Neural crest cell (in vitro differentiated cells): ENCODE results near the gene RASSF7. TPM values are rescaled to one million over a fixed set of nuclear protein-coding genes. Genes with fewer than 3 reads are reported as not detected.

Experiments used
- DNase-seq: peaks from one replicate; pipeline ENCODE4 v3.0.0; 2021; ENCODE audit warnings: low read depth, mixed read lengths, low spot score
- H3K27ac Mint-ChIP-seq: one replicate; pipeline ENCODE4 v1.8.0; 2021; ENCODE audit warnings: mild to moderate bottlenecking, mixed read lengths; ENCODE audit not compliant: unreplicated experiment
- H3K27me3 Mint-ChIP-seq: 2 replicates; pipeline ENCODE4 v1.8.0; 2021; ENCODE audit warnings: low read depth, mild to moderate bottlenecking, mixed read lengths
- H3K36me3 Mint-ChIP-seq: 2 replicates; pipeline ENCODE4 v1.8.0; 2021; ENCODE audit warnings: low read depth, mild to moderate bottlenecking, mixed read lengths
- H3K4me1 Mint-ChIP-seq: 2 replicates; pipeline ENCODE4 v1.8.0; 2021; ENCODE audit warnings: mixed read lengths
- H3K4me3 Mint-ChIP-seq: one replicate; pipeline ENCODE4 v1.8.0; 2021; ENCODE audit warnings: mild to moderate bottlenecking, mixed read lengths
- H3K9me3 Mint-ChIP-seq: 2 replicates; pipeline ENCODE4 v1.8.0; 2021; ENCODE audit warnings: mixed read lengths
- total RNA-seq: library from RNA; stranded (reverse); gene quantifications from 2 replicates; pipeline ENCODE4 v1.2.1, GENCODE V29; 2021
- TF ChIP-seq, protein P1 (sequence below): fragments of 200-600 bp; sonication (generic); conservative IDR thresholded peaks from 2 replicates; pipeline ENCODE4 v1.5.0; 2021; ENCODE audit warnings: antibody characterized with exemption, mild to moderate bottlenecking

Gene RASSF7
- total RNA-seq, 1 donor from 2014 or later: 7.3 TPM

DNA sequence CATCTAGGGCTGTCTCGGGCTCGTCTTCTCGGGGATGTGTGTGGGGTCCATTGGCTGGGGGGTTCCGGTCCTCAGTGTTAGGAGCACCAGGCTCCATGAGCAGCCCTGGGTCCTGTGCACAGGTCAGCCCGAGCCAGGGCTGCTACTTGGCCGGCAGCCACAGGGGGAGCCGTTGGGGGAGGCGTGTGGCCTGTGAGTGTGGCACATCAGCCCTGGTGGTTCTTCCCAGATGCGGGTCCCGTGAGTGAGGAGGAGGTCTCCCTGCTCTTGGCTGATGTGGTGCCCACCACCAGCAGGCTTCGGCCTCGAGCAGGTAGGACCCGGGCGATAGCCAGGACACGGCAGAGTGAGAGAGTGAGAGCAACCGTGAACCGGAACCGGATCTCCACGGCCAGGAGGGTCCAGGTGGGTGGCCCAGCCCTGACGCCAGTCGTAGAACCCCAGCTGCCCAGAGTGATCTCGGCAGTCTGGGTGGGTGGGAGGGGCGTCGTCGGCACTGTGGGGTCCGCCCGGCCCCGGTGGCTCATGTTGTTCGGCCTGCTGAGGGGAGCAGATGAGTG lies 36.5 kb downstream of the RASSF7 start:
- TF ChIP-seq, protein P1, sequence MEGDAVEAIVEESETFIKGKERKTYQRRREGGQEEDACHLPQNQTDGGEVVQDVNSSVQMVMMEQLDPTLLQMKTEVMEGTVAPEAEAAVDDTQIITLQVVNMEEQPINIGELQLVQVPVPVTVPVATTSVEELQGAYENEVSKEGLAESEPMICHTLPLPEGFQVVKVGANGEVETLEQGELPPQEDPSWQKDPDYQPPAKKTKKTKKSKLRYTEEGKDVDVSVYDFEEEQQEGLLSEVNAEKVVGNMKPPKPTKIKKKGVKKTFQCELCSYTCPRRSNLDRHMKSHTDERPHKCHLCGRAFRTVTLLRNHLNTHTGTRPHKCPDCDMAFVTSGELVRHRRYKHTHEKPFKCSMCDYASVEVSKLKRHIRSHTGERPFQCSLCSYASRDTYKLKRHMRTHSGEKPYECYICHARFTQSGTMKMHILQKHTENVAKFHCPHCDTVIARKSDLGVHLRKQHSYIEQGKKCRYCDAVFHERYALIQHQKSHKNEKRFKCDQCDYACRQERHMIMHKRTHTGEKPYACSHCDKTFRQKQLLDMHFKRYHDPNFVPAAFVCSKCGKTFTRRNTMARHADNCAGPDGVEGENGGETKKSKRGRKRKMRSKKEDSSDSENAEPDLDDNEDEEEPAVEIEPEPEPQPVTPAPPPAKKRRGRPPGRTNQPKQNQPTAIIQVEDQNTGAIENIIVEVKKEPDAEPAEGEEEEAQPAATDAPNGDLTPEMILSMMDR: peak; percentile 39
- Mint-ChIP-seq H3K27ac (no peak overlapping the region), H3K4me3 (no peak overlapping the region), H3K36me3 (peaks cover 9% of the 10 kb centered on the region), H3K9me3 (no peaks in the 10 kb centered on the region), H3K27me3 (no peaks in the 10 kb centered on the region), H3K4me1 (no peaks in the 10 kb centered on the region)
- no peak for DNase-seq

- Mint-ChIP-seq H3K9me3 (no peaks in the 10 kb centered on the region), H3K36me3 (peaks cover 7% of the 10 kb centered on the region), H3K4me3 (no peak overlapping the region), H3K4me1 (no peaks in the 10 kb centered on the region), H3K27ac (no peak overlapping the region), H3K27me3 (no peaks in the 10 kb centered on the region)
- no peak for DNase-seq
- TF ChIP-seq, protein P1: no peak
Measured at GRCh38 chr11:598005-598680, 37.4 kb downstream of the RASSF7 start.

DNA sequence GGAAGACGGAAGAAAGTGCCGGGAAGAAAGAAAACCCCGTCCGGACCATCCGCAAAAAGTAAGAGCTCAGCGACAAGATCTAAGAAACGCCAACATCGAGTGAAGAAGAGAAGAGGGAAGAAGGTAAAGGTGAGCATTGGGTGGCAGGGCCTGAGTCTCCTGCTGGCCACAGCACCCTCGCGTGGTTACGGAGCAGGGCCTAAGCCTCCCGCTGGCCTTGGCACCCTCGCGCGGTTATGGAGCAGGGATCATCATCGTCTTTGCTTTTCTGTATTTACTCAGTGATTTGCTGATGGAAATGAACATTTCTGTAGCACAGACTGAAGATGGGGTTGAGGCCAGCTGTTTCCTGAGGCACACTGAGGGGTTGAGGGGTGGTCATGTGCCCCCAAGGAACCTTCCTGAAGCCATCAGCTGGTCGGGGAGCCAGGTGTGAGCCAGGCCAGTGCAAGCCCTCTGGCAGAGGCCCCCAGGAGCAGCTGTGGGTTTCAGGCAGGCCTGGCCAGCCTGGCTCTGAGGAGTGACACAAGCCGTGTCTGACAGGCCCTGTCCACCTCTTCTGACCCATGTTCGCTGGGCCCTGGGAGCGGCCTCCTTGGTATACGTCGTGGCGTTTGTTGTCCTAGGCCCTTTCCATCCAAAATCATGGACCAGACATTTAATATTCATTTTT lies 40.9 kb downstream of the RASSF7 start:
- no peaks in the 10 kb centered on the region for H3K9me3 Mint-ChIP-seq
- no peaks in the 10 kb centered on the region for H3K27me3 Mint-ChIP-seq
- DNase-seq: no peak
- TF ChIP-seq, protein P1: no peak
- H3K4me3 Mint-ChIP-seq: no peak overlapping the region
- no peaks in the 10 kb centered on the region for H3K4me1 Mint-ChIP-seq
- peaks cover 10% of the 10 kb centered on the region for H3K36me3 Mint-ChIP-seq
- H3K27ac Mint-ChIP-seq: no peak overlapping the region

- peaks cover 8% of the 10 kb centered on the region for H3K36me3 Mint-ChIP-seq
- no peak overlapping the region for H3K4me3 Mint-ChIP-seq
Measured at GRCh38 chr11:603154-603553, 42.4 kb downstream of the RASSF7 start.

GRCh38 chr11:605286-606129 lies 44.7 kb downstream of the RASSF7 start:
- Mint-ChIP-seq H3K27me3 (no peaks in the 10 kb centered on the region), H3K4me3 (no peak overlapping the region), H3K9me3 (no peaks in the 10 kb centered on the region), H3K4me1 (no peaks in the 10 kb centered on the region), H3K27ac (no peak overlapping the region), H3K36me3 (peaks cover 8% of the 10 kb centered on the region)
- TF ChIP-seq, protein P1: no peak
- no peak for DNase-seq

More at GRCh38 chr11:603154-603553, 42.4 kb downstream of the RASSF7 start:
- TF ChIP-seq, protein P1: no peak
- no peaks in the 10 kb centered on the region for H3K4me1 Mint-ChIP-seq
- no peaks in the 10 kb centered on the region for H3K9me3 Mint-ChIP-seq
- no peak for DNase-seq
- no peak overlapping the region for H3K27ac Mint-ChIP-seq
- H3K27me3 Mint-ChIP-seq: no peaks in the 10 kb centered on the region
